Tibial nerve (tissue), 4 donors: ENCODE measurements around the gene RPS6KA5. TPM values are rescaled to one million over a fixed set of nuclear protein-coding genes. Genes with fewer than 3 reads are reported as not detected.

Source experiments
- DNase-seq, 2 donors: peaks; one replicate each; pipeline ENCODE4 v3.0.0-alpha.2; 2019; ENCODE audit warnings: low spot score in 2 of 2
- H3K27ac ChIP-seq, 4 donors: fragments of 200-600 bp; sonication (generic) in 3 of 4; one replicate each; pipeline ENCODE4 v1.5.1; 2017 to 2019; ENCODE audit warnings: mild to moderate bottlenecking in 1 of 4
- H3K27me3 ChIP-seq, 2 donors: fragments of 200-600 bp; sonication (generic) in 1 of 2; one replicate each; pipeline versions ENCODE4 v1.5.1 to v1.6.0; 2017 to 2019
- H3K36me3 ChIP-seq, 3 donors: fragments of 200-600 bp; sonication (generic); one replicate each; pipeline ENCODE4 v1.5.1; 2018 to 2019
- H3K4me1 ChIP-seq, 4 donors: fragments of 200-600 bp; sonication (generic) in 3 of 4; one replicate each; pipeline ENCODE4 v1.5.1; 2017 to 2019
- H3K4me3 ChIP-seq, 4 donors: fragments of 200-600 bp; sonication (generic) in 3 of 4; one replicate each; pipeline ENCODE4 v1.5.1; 2017 to 2019; ENCODE audit warnings: mild to moderate bottlenecking in 1 of 4, moderate library complexity in 1 of 4
- H3K9me3 ChIP-seq, 4 donors: fragments of 200-600 bp; sonication (generic) in 3 of 4; one replicate each; pipeline ENCODE4 v1.5.1; 2017 to 2019
- CTCF ChIP-seq, 5 experiments: fragments of 200-600 bp in 3 of 5; fragments of 450-650 bp in 2 of 5; sonication (generic) in 3 of 5; IDR thresholded peaks; one replicate each; pipeline ENCODE4 v1.5.1; 2016 to 2019; ENCODE audit warnings: antibody characterized with exemption in 5 of 5, mild to moderate bottlenecking in 3 of 5, moderate library complexity in 2 of 5
- EP300 ChIP-seq, 2 donors: sonication (generic); formaldehyde crosslinking; IDR thresholded peaks; one replicate each; pipeline ENCODE4 v1.6.1; 2017; ENCODE audit warnings: antibody characterized with exemption in 2 of 2, mild to moderate bottlenecking in 1 of 2
- POLR2A ChIP-seq, 2 donors: fragments of 450-650 bp; IDR thresholded peaks; one replicate each; pipeline ENCODE4 v1.6.1; 2017; ENCODE audit warnings: antibody characterized with exemption in 2 of 2, mild to moderate bottlenecking in 2 of 2, moderate library complexity in 2 of 2
- WGBS, 2 donors: methylation state at CpG; one replicate each; pipeline ENCODE4 v1.1.5; 2018; 5-methylcytosine and 5-hydroxymethylcytosine counted together
- total RNA-seq, 4 donors: library from RNA; depleted of rRNA; stranded (reverse); fragments of >200 nt; gene quantifications; one replicate each; pipeline ENCODE4 v1.1.0, GENCODE V29; 2016

The RPS6KA5 gene
- total RNA-seq, 4 donors from 2014 or later: 8.4 to 12.7 (median 10.1) TPM

- no peak for TF ChIP-seq POLR2A (IDR thresholded peaks at IDR 0.05)
- no peak for TF ChIP-seq EP300 (IDR thresholded peaks at IDR 0.05)
- no peak for TF ChIP-seq CTCF (IDR thresholded peaks at IDR 0.05)
- DNase-seq: no peak
- Histone ChIP-seq H3K27ac (no peak overlapping the region), H3K4me1 (peaks cover 0 to 6% (median 3%) of the 10 kb centered on the region in 4 donors), H3K36me3 (no peaks in the 10 kb centered on the region), H3K27me3 (no peaks in the 10 kb centered on the region), H3K4me3 (no peak overlapping the region), H3K9me3 (no peaks in the 10 kb centered on the region)
- 95 to 96% methylated on average over 3 of the region's 3 CpGs for WGBS, 2 donors
Observed at GRCh38 chr14:91021115-91021514, 39.3 kb downstream of the RPS6KA5 start.

GRCh38 chr14:91019673-91020072 lies 40.8 kb downstream of the RPS6KA5 start:
- H3K4me1 ChIP-seq: peaks cover 0 to 6% (median 3%) of the 10 kb centered on the region in 4 donors
- no peak for TF ChIP-seq EP300 (IDR thresholded peaks at IDR 0.05)
- no peak for TF ChIP-seq POLR2A (IDR thresholded peaks at IDR 0.05)
- H3K27me3 ChIP-seq: no peaks in the 10 kb centered on the region
- no peaks in the 10 kb centered on the region for H3K36me3 ChIP-seq
- H3K27ac ChIP-seq: no peak overlapping the region
- no peaks in the 10 kb centered on the region for H3K9me3 ChIP-seq
- DNase-seq: no peak
- WGBS, 2 donors: 68% methylated on average over 3 of the region's 3 CpGs
- H3K4me3 ChIP-seq: no peak overlapping the region

DNA sequence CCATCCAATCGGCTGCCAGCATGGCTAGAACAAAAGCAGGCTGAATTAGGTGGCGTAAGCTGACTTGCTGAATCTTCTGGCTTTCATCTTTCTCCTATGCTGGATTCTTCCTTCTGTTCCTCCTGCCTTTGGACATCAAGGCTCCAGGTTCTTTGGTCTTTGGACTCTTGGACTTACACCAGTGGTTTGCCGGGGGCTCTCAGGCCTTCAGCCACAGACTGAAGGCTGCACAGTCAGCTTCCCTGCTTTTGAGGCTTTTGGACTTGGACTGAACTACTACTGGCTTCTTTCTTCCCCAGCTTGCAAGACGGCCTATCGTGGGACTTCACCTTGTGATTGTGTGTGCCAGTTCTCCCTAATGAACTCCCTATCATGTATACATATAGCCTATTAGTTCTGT lies 42.0 kb downstream of the RPS6KA5 start:
- no peak for TF ChIP-seq EP300 (IDR thresholded peaks at IDR 0.05)
- no peak for TF ChIP-seq POLR2A (IDR thresholded peaks at IDR 0.05)
- TF ChIP-seq CTCF (IDR thresholded peaks at IDR 0.05): no peak
- no peaks in the 10 kb centered on the region for H3K36me3 ChIP-seq
- H3K9me3 ChIP-seq: no peaks in the 10 kb centered on the region
- H3K27ac ChIP-seq: no peak overlapping the region
- H3K4me3 ChIP-seq: no peak overlapping the region
- DNase-seq: no peak
- no peaks in the 10 kb centered on the region for H3K27me3 ChIP-seq
- peaks cover 0 to 6% (median 3%) of the 10 kb centered on the region in 4 donors for H3K4me1 ChIP-seq
- WGBS, 2 donors: 96 to 97% methylated on average over 5 of the region's 5 CpGs

GRCh38 chr14:91016800-91017410 lies 43.5 kb downstream of the RPS6KA5 start:
- no peak overlapping the region for H3K27ac ChIP-seq
- no peaks in the 10 kb centered on the region for H3K27me3 ChIP-seq
- no peaks in the 10 kb centered on the region for H3K9me3 ChIP-seq
- H3K36me3 ChIP-seq: no peaks in the 10 kb centered on the region
- no peak for DNase-seq
- WGBS, 2 donors: 93 to 97% methylated on average over 3 of the region's 3 CpGs
- H3K4me3 ChIP-seq: no peak overlapping the region
- H3K4me1 ChIP-seq: peaks cover 0 to 6% (median 2%) of the 10 kb centered on the region in 4 donors
- TF ChIP-seq CTCF (IDR thresholded peaks at IDR 0.05) (no peak), EP300 (IDR thresholded peaks at IDR 0.05) (no peak), POLR2A (IDR thresholded peaks at IDR 0.05) (no peak)

DNA sequence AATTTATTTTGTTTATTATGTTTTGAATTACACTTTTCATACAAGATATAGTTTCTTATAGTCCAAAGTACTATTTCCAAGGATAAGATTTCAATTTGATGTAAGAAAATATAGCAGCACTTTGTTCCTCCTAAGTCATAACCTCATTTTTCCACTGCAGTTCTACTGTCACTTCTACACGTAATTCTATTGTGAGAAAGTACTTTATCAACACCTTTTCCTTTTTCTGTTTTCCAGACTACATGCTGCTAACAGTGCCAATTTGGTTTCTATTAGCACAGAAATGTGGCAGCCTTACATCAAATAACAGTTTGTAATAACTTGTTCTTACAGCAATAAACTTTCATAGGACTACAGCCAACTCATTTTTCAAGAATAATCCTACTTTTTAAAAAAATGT lies 45.0 kb downstream of the RPS6KA5 start:
- 31 to 42% methylated on average over 1 of the region's 1 CpG for WGBS, 2 donors
- H3K27me3 ChIP-seq: no peaks in the 10 kb centered on the region
- H3K4me1 ChIP-seq: peaks cover 0 to 6% (median 3%) of the 10 kb centered on the region in 4 donors
- no peak overlapping the region for H3K4me3 ChIP-seq
- DNase-seq: no peak
- no peaks in the 10 kb centered on the region for H3K9me3 ChIP-seq
- no peak for TF ChIP-seq POLR2A (IDR thresholded peaks at IDR 0.05)
- no peak for TF ChIP-seq CTCF (IDR thresholded peaks at IDR 0.05)
- TF ChIP-seq EP300 (IDR thresholded peaks at IDR 0.05): no peak
- no peak overlapping the region for H3K27ac ChIP-seq
- no peaks in the 10 kb centered on the region for H3K36me3 ChIP-seq
